GM18520 (cell line): ENCODE data around the gene KAZN.

Source experiments
- ATAC-seq: cut with Tn5 transposase; IDR thresholded peaks from one replicate; pipeline ENCODE4 v1.9.1; 2021; ENCODE audit not compliant: unreplicated experiment

KAZN gene

DNA sequence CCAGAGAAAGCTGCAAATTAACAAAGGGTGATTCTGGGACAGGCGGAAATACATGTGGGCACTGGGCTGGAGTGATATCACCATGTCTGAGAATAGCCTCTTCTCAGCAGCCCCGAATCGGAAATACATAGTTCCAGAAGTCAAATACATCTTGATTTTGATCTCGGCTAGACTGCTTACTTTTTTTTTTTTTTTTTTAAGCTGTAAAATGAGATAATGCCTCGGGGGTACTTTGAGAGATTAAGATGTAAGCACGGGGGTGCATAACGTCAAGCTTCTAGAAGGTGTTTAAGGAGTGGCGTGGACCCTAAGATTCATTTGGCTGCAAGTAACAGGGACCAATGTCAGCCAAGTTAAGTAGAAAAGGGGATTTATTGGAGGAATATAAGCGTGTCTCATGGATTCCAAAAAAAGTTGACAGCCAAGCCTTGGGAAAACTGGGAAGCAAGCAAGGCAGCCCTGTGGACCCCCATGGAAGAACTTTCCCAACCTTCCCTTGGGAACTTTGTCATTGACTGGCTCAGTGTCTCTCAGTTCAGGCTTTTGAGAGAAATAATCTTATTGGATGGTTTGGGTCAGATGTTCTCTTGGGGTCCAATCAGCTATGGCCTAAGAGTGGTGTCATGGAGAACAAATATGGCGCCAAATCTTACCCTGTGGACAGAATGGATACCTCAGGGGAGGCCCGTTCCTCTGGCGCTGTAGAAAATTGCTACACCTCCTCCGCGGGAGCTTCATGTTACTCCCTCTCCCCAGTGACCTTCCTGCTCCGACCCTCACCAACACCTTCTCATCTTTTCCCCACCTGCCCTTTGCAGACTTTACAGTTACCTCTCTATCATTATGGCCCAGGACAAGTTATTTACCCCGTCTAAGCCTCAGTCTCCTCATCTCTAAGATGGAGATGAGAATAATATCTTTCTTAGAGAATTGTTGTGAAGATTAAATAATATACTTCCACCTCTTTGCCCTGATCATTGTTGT, 186.6 kb downstream of the KAZN start:
- no peak for ATAC-seq

DNA sequence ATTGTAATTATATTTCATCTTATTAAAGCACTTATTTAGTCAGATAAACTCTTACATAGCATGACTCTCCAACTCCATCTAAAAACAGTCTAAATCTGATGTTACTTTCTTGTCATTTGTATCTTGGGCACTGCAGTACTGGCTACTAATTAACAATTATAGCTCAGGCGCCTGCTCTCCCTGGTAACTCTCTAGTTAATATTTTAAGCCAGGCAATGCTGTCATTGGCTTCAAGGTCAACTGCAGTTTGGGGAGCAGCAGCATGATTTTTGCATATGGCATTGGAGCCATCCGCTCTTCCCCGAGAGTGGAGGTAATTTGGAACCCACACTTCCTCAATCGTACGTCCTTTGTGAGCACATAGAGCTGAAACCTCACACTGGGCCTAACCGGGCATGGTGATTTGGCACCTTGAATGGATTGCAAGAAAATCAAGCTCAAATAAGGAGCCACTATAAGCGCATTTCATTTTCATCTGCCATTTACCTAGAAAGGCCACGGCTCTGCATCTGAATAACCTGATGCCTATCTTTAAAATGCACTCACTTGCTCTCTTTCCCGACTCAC, 187.7 kb downstream of the KAZN start:
- ATAC-seq: no peak

GRCh38 chr1:14786681-14787080, 188.2 kb downstream of the KAZN start:
- ATAC-seq: no peak

DNA sequence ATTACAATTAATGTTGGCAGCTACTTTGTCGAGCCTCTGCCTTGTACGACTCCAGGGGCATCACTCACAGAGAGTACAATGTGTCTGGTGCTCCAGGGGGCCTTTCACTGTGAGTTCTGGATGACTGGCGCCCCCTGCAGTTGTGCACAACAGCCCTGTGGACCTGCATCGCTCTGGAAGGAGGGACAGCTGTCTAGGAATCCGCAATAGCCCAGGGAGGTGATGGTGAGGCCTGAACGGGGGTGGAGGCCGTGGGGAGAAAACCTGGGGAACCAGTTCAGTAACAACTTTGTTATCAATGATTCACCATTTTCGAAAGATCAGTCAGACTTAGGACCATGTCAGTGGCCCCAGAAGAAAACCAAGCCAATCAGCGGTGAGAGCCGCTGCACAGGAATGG, 189.1 kb downstream of the KAZN start:
- ATAC-seq: no peak

- no peak for ATAC-seq
Measured at GRCh38 chr1:14788080-14788479, 189.6 kb downstream of the KAZN start.

DNA sequence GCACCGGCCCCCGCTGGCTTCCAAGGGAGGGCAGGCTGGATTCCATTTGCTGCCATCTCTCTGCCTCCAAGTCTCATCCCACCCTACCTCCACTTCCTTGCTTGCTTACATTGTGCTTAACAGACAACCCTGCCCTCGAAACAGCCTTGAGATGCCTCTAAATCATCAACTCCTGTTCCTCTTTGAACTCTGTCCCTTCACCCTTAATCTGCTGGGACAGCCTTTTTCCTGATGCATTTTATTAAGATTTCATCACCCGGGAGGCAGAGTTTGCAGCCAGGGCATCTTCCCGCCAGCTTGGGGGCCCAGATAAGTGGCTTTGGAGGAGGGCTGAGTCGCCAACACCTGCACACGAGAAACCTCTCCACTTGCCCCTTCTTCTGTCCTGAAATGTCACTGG, 192.5 kb downstream of the KAZN start:
- no peak for ATAC-seq

GRCh38 chr1:14791654-14792053, 193.2 kb downstream of the KAZN start:
- no peak for ATAC-seq

GRCh38 chr1:14794136-14794768, 195.8 kb downstream of the KAZN start:
- ATAC-seq: no peak

- no peak for ATAC-seq
Measured at GRCh38 chr1:14794906-14795305, 196.4 kb downstream of the KAZN start.

- ATAC-seq: no peak
Measured at GRCh38 chr1:14795589-14795988, 197.1 kb downstream of the KAZN start.

- ATAC-seq: no peak
Measured at GRCh38 chr1:14800014-14800413, 201.5 kb downstream of the KAZN start.

DNA sequence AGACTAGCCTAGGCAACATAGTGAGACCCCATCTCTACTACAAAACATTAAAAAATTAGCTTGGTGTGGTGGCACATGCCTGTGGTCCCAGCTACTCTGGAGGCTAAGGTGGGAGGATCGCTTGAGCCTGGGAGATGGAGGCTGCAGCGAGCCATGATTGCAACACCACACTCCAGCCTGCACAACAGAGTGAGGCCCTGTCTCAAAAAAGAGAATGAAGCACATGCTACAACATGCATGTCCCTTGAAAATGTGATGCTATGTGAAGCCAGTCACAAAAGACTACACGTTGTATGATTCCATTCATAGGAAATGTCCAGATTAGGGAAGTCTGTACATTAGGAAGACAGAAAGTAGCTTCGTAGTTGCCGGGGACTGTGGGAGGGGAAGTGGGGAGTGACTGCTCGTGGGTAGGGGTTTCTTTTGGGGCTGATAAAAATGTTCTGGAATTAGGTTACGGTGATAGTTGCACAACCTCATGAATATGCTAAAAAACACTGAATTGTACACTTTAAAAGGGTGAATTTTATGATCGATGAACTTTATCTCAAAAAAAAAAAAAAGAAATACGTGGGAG, 202.1 kb downstream of the KAZN start:
- no peak for ATAC-seq

DNA sequence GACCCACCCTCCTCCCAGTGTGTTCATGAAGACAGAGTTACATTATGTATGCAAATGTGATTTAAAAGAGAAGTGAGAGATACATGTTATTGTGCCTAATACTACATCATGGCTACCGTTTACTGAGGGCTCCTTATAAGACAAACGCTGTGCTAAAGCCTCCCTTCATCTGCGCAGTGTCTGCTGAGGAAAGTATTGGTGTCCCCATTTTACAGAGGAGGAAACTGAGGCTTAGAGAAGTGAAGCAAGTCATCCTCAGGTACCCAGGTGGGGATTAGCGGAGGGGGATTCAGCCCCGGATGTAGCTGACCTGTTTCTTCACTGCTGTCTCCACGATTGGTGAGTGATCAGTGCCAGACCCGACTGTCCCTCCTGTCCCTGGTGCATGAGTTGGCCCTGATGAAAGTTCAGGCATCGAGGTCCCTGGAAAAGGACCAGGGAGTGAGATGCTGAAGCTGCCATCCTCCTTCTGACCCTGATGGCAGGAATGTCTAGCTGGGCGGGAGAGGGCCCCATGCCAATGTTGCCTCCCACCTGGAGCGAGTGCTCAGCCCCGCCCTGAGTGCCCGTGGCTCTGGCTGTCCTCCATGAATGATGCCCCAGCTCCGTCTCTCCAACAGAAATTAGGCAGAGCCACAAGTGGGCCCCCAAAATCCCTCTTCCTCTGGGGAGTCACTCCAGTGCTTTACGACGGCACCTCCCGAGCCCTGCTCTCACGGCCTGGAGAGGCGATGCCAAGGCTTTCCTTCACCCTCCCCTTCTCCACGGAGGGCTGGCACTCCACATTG, 204.7 kb downstream of the KAZN start:
- no peak for ATAC-seq

DNA sequence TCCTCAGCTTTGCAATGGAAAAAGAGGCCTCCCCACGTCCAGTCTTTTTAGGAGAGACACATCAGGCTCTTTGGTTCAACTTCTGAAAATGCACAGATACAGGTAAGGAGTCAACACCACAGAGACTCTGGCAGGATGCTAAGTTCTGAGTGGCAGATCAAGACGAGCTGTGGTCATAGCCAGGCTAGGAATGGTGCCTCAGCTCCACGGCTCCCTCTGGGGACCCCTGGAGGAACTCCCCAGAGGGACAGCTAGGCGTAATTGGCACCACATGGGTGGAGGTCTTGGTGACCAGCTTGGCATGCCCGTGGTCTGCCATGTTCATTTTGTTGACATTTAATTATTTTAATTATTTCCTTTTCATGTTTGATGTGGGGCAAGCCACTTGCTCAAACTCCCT, 206.1 kb downstream of the KAZN start:
- ATAC-seq: no peak

DNA sequence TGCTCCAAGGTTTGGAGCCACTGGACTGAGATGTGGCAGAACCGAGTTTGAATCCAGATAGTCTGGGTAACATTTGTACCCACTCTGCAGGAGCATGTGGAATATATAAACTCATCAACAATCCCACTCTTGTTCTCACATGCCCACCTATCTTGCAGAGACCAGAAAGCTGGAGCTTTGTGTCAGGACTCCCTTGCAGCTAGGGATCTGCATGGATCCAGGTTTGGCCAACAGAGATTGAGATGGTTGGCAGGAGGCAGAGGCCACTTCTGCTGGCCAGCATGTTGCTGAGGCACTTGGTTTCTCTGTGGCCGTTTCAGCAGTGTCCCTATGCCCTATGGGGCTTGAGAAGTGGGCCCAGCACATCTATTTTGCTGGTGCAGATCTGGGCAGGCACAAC, 208.3 kb downstream of the KAZN start:
- no peak for ATAC-seq

GRCh38 chr1:14808768-14809167, 210.3 kb downstream of the KAZN start:
- no peak for ATAC-seq

GRCh38 chr1:14809191-14809981, 210.9 kb downstream of the KAZN start:
- no peak for ATAC-seq

DNA sequence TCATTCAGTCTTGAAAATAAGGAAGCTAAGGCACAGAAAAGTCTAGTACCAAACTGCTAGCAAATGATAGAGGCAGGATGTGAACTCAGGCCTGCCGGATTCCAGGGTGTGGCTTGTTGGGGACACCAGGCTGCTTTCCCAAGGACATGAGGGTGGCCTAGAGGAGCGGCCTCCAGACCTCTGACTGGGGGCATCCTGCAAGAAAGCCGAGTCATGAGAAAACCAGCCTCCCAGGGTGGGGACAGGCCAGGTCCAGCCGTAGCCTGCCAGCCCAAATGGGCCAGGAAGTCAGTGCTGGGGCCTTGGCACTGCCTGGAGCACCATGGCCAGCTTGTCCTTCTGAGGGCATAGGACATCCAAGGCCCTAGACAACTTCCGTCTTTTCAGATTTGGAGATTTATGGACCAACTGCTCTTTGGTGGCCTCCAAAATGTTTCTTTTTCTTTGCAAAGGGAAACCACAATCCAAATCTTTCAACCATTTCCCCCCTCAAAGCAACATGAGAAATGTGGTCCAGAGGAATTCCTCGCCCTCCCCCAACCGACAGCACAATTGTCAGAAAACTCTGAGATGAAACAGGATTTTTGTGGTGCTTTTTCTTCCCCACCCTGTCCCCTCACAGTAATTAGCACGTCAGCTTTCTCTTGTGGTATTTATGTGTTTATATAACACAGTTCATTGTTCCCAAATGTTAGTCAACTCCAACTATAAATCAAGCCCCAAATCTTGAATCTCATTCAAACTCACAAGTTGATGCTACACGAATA, 212.3 kb downstream of the KAZN start:
- ATAC-seq: no peak

DNA sequence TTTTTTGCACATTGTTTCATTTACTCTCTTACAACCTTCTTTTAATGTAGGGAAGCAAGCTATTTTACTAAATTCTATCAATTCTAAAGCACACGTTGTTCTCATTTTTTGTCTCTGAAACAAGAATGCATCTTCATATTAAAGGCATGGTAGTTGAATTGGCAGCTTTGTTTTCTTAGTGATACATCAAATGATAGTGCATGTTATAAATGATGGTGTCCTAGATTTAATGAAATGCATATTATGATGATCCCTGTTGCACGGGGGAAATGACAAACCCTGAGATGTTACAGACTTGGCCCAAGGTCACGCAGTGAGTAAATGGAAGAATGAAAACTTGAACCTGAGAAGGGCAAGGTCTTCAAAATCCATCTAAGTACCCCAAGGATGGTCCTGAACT, 213.1 kb downstream of the KAZN start:
- no peak for ATAC-seq
